Measurements from ENCODE around the gene ROPN1B. TPM values are rescaled to one million over a fixed set of nuclear protein-coding genes. Genes with fewer than 3 reads are reported as not detected.
A peak's percentile ranks its signal among the peaks of the same experiment; 100 is the strongest.
"Not testable (repeated sequence)": the region's sequence is repeated elsewhere in the genome, so short reads cannot be mapped to it uniquely, and the experiment has no call there.

Gene ROPN1B
- total RNA-seq, 1 donor from 2014 or later = 0.53 TPM

GRCh38 chr3:125961289-125961589 lies 7.7 kb upstream of the ROPN1B start:
- H3K36me3 Mint-ChIP-seq = no peaks in the 10 kb centered on the region
- H3K4me1 Mint-ChIP-seq (ENCODE audit: unreplicated experiment) = no peaks in the 10 kb centered on the region
- H3K27me3 Mint-ChIP-seq = peaks cover 25% of the 10 kb centered on the region
- H3K4me3 Mint-ChIP-seq = no peak overlapping the region
- no peak for DNase-seq (ENCODE audit: extremely low spot score, unreplicated experiment)
- H3K27ac Mint-ChIP-seq = no peak overlapping the region
- peaks cover 4% of the 10 kb centered on the region for H3K9me3 Mint-ChIP-seq
- TF ChIP-seq CTCF (conservative IDR thresholded peaks at IDR 0.05) = no peak

GRCh38 chr3:125963834-125964233 lies 5.1 kb upstream of the ROPN1B start:
- not testable (repeated sequence) for H3K4me3 Mint-ChIP-seq; H3K4me1 Mint-ChIP-seq (ENCODE audit: unreplicated experiment); H3K27ac Mint-ChIP-seq; H3K36me3 Mint-ChIP-seq; H3K9me3 Mint-ChIP-seq; DNase-seq (ENCODE audit: extremely low spot score, unreplicated experiment)
- peaks cover 18% of the 10 kb centered on the region for H3K27me3 Mint-ChIP-seq

GRCh38 chr3:125965505-125965904 lies 3.5 kb upstream of the ROPN1B start:
- no peak overlapping the region for H3K4me3 Mint-ChIP-seq

GRCh38 chr3:125967156-125967555 lies 1.8 kb upstream of the ROPN1B start:
- peaks cover 4% of the 10 kb centered on the region for H3K4me1 Mint-ChIP-seq (ENCODE audit: unreplicated experiment)
- H3K27ac Mint-ChIP-seq = no peak overlapping the region
- no peak for TF ChIP-seq CTCF (conservative IDR thresholded peaks at IDR 0.05)

More at GRCh38 chr3:125965505-125965904, 3.5 kb upstream of the ROPN1B start:
- Mint-ChIP-seq H3K9me3 (no peaks in the 10 kb centered on the region), H3K27ac (no peak overlapping the region), H3K36me3 (no peaks in the 10 kb centered on the region), H3K27me3 (peaks cover 24% of the 10 kb centered on the region), H3K4me1 (ENCODE audit: unreplicated experiment) (no peaks in the 10 kb centered on the region)
- no peak for DNase-seq (ENCODE audit: extremely low spot score, unreplicated experiment)
- TF ChIP-seq CTCF (conservative IDR thresholded peaks at IDR 0.05) = no peak

GRCh38 chr3:125968121-125968520 lies 857 bp upstream of the ROPN1B start:
- not testable (repeated sequence) for H3K9me3 Mint-ChIP-seq; H3K4me1 Mint-ChIP-seq (ENCODE audit: unreplicated experiment); H3K4me3 Mint-ChIP-seq; DNase-seq (ENCODE audit: extremely low spot score, unreplicated experiment); H3K27ac Mint-ChIP-seq; H3K36me3 Mint-ChIP-seq
- peaks cover 44% of the 10 kb centered on the region for H3K27me3 Mint-ChIP-seq

More at GRCh38 chr3:125967156-125967555, 1.8 kb upstream of the ROPN1B start:
- Mint-ChIP-seq H3K36me3 (no peaks in the 10 kb centered on the region), H3K27me3 (peaks cover 40% of the 10 kb centered on the region), H3K4me3 (no peak overlapping the region), H3K9me3 (no peaks in the 10 kb centered on the region)
- no peak for DNase-seq (ENCODE audit: extremely low spot score, unreplicated experiment)

- H3K36me3 Mint-ChIP-seq; H3K9me3 Mint-ChIP-seq; DNase-seq (ENCODE audit: extremely low spot score, unreplicated experiment); H3K4me1 Mint-ChIP-seq (ENCODE audit: unreplicated experiment): not testable (repeated sequence)
- H3K4me3 Mint-ChIP-seq = peak overlapping the region; percentile 87
- peak overlapping the region; percentile 61 for H3K27ac Mint-ChIP-seq
- peaks cover 37% of the 10 kb centered on the region for H3K27me3 Mint-ChIP-seq
- peak; percentile 82 for TF ChIP-seq CTCF (conservative IDR thresholded peaks at IDR 0.05)
These were observed 3.3 kb downstream of the ROPN1B start for GRCh38 chr3:125971997-125972944.

- not testable (repeated sequence) for H3K27ac Mint-ChIP-seq; DNase-seq (ENCODE audit: extremely low spot score, unreplicated experiment); H3K4me3 Mint-ChIP-seq; H3K9me3 Mint-ChIP-seq; H3K36me3 Mint-ChIP-seq; H3K4me1 Mint-ChIP-seq (ENCODE audit: unreplicated experiment)
- peaks cover 21% of the 10 kb centered on the region for H3K27me3 Mint-ChIP-seq
These were observed 6.4 kb downstream of the ROPN1B start for GRCh38 chr3:125975245-125976002.

- not testable (repeated sequence) for H3K36me3 Mint-ChIP-seq; H3K9me3 Mint-ChIP-seq; H3K27ac Mint-ChIP-seq; DNase-seq (ENCODE audit: extremely low spot score, unreplicated experiment); H3K4me1 Mint-ChIP-seq (ENCODE audit: unreplicated experiment); H3K4me3 Mint-ChIP-seq
- H3K27me3 Mint-ChIP-seq = peaks cover 15% of the 10 kb centered on the region
These were observed 7.0 kb downstream of the ROPN1B start for GRCh38 chr3:125976003-125976390.

GRCh38 chr3:125977104-125977503 lies 8.1 kb downstream of the ROPN1B start:
- not testable (repeated sequence) for H3K36me3 Mint-ChIP-seq; DNase-seq (ENCODE audit: extremely low spot score, unreplicated experiment); H3K27me3 Mint-ChIP-seq; H3K27ac Mint-ChIP-seq; H3K4me1 Mint-ChIP-seq (ENCODE audit: unreplicated experiment); H3K9me3 Mint-ChIP-seq; H3K4me3 Mint-ChIP-seq

All from type B pancreatic cell (in vitro differentiated cells).